CMK (cell line): ENCODE results near the gene F7.

Experiments used
- DNase-seq: peaks from one replicate; pipeline ENCODE4 v3.0.0-alpha.2; 2010; ENCODE audit warnings: low read depth

Gene F7

GRCh38 chr13:113138792-113139551, 33.4 kb downstream of the F7 start:
- no peak for DNase-seq

- no peak for DNase-seq
Observed at GRCh38 chr13:113139577-113139976, 34.0 kb downstream of the F7 start.

GRCh38 chr13:113140677-113141600, 35.3 kb downstream of the F7 start:
- no peak for DNase-seq

- DNase-seq = no peak
Observed at GRCh38 chr13:113141601-113141970, 36.0 kb downstream of the F7 start.

- no peak for DNase-seq
Observed at GRCh38 chr13:113142876-113143275, 37.3 kb downstream of the F7 start.

GRCh38 chr13:113143466-113144254, 38.1 kb downstream of the F7 start:
- DNase-seq = no peak

GRCh38 chr13:113144255-113144629, 38.7 kb downstream of the F7 start:
- no peak for DNase-seq

- no peak for DNase-seq
Observed at GRCh38 chr13:113145496-113145895, 39.9 kb downstream of the F7 start.

GRCh38 chr13:113145911-113146598, 40.5 kb downstream of the F7 start:
- no peak for DNase-seq

GRCh38 chr13:113146750-113147149, 41.2 kb downstream of the F7 start:
- DNase-seq = no peak

- DNase-seq = no peak
Observed at GRCh38 chr13:113147206-113147605, 41.6 kb downstream of the F7 start.

- no peak for DNase-seq
Observed at GRCh38 chr13:113148407-113148806, 42.8 kb downstream of the F7 start.

- no peak for DNase-seq
Observed at GRCh38 chr13:113148940-113149503, 43.4 kb downstream of the F7 start.

- no peak for DNase-seq
Observed at GRCh38 chr13:113149711-113150549, 44.3 kb downstream of the F7 start.

- DNase-seq = no peak
Observed at GRCh38 chr13:113150550-113151365, 45.2 kb downstream of the F7 start.

- DNase-seq = no peak
Observed at GRCh38 chr13:113151745-113152690, 46.4 kb downstream of the F7 start.

- no peak for DNase-seq
Observed at GRCh38 chr13:113152691-113152983, 47.0 kb downstream of the F7 start.

GRCh38 chr13:113152984-113153809, 47.6 kb downstream of the F7 start:
- DNase-seq = no peak
